Transverse colon (tissue), 4 donors: ENCODE measurements around the gene GABARAPL1. TPM values are rescaled to one million over a fixed set of nuclear protein-coding genes. Genes with fewer than 3 reads are reported as not detected.

Experiments used
- DNase-seq: peaks from one replicate; pipeline ENCODE4 v3.0.0-alpha.2; 2019
- H3K27ac ChIP-seq, 4 donors: fragments of 200-600 bp; sonication (generic); 2 replicates each; pipeline ENCODE4 v1.5.1; 2016 to 2018; ENCODE audit warnings: inconsistent platforms in 4 of 4
- H3K27me3 ChIP-seq: fragments of 200-600 bp; sonication (generic); 2 replicates; pipeline ENCODE4 v1.5.1; 2017; ENCODE audit warnings: inconsistent platforms
- H3K36me3 ChIP-seq, 4 donors: fragments of 200-600 bp; sonication (generic); 2 replicates each; pipeline ENCODE4 v1.5.1; 2017 to 2019; ENCODE audit warnings: inconsistent platforms in 4 of 4
- H3K4me1 ChIP-seq, 4 donors: fragments of 200-600 bp; sonication (generic); 2 replicates each; pipeline ENCODE4 v1.5.1; 2017 to 2020; ENCODE audit warnings: inconsistent platforms in 4 of 4
- H3K4me3 ChIP-seq, 4 donors: fragments of 200-600 bp; sonication (generic); 1 replicate in 1 of 4; 2 replicates in 3 of 4; pipeline versions ENCODE4 v1.5.1 to v1.6.1; 2017 to 2019; ENCODE audit warnings: inconsistent platforms in 4 of 4
- H3K9me3 ChIP-seq, 2 donors: fragments of 200-600 bp; sonication (generic); 2 replicates each; pipeline ENCODE4 v1.5.1; 2017 to 2019; ENCODE audit warnings: inconsistent platforms in 2 of 2
- CTCF ChIP-seq, 5 experiments: fragments of 200-600 bp in 3 of 5; fragments of 450-650 bp in 2 of 5; sonication (generic) in 3 of 5; IDR thresholded peaks; 1 replicate in 2 of 5; 2 replicates in 3 of 5; pipeline ENCODE4 v1.5.1; 2016 to 2017; ENCODE audit warnings: antibody characterized with exemption in 5 of 5, inconsistent platforms in 3 of 5, mild to moderate bottlenecking in 2 of 5, moderate library complexity in 1 of 5
- EP300 ChIP-seq: sonication (generic); formaldehyde crosslinking; IDR thresholded peaks from one replicate; pipeline ENCODE4 v1.6.1; 2017; ENCODE audit warnings: antibody characterized with exemption, low read depth
- POLR2A ChIP-seq: fragments of 450-650 bp; IDR thresholded peaks from one replicate; pipeline ENCODE4 v1.6.1; 2016; ENCODE audit warnings: antibody characterized with exemption, mild to moderate bottlenecking, moderate library complexity
- POLR2AphosphoS5 ChIP-seq, 3 donors: sonication (generic); formaldehyde crosslinking; IDR thresholded peaks; one replicate each; pipeline ENCODE4 v1.6.1; 2016; ENCODE audit warnings: antibody characterized with exemption in 3 of 3
- WGBS, 2 donors: methylation state at CpG; one replicate each; pipeline ENCODE4 v1.1.5; 2018; ENCODE audit warnings: low coverage in 1 of 2; 5-methylcytosine and 5-hydroxymethylcytosine counted together
- in situ Hi-C, 4 donors: fragments of 200-750 bp; cut with MboI; loops; one replicate each; pipeline versions ENCODE4 v1.15.0 to v1.15.1; 2017; ENCODE audit warnings: low sequenced_read_pairs in 3 of 4, low pct_ligation_motif_present in 1 of 4, low pct_unique_long_range_greater_than_20kb in 1 of 4
- intact Hi-C: fragments of 100-400 bp; cut with DNase I; formaldehyde crosslinking; loops from one replicate; pipeline ENCODE4 v1.15.1; 2023; ENCODE audit warnings: low total_unique reads
- total RNA-seq, 4 donors: library from RNA; depleted of rRNA; stranded (reverse); fragments of >200 nt; gene quantifications; one replicate each; pipeline ENCODE4 v1.1.0, GENCODE V29; 2016

The GABARAPL1 gene
- total RNA-seq, 4 donors from 2014 or later: 33.6 to 65.3 (median 59.5) TPM

- Histone ChIP-seq H3K4me3 (no peak overlapping the region), H3K4me1 (no peaks in the 10 kb centered on the region), H3K27ac (no peak overlapping the region), H3K36me3 (no peaks in the 10 kb centered on the region), H3K27me3 (no peaks in the 10 kb centered on the region), H3K9me3 (peaks cover 0 to under 1% of the 10 kb centered on the region in 2 donors)
- 0% methylated on average over 1 of the region's 1 CpG for WGBS, 2 donors
- no peak for DNase-seq
- TF ChIP-seq EP300 (no peak), POLR2AphosphoS5 (IDR thresholded peaks at IDR 0.05) (no peak), CTCF (IDR thresholded peaks at IDR 0.05) (no peak), POLR2A (no peak)
- intact Hi-C loops (no loop called here), in situ Hi-C loops (no loop called here)
Measured at GRCh38 chr12:10260927-10261326, 48.2 kb downstream of the GABARAPL1 start.

- Histone ChIP-seq H3K4me1 (no peaks in the 10 kb centered on the region), H3K4me3 (no peak overlapping the region), H3K27me3 (no peaks in the 10 kb centered on the region), H3K9me3 (no peaks in the 10 kb centered on the region), H3K27ac (no peak overlapping the region), H3K36me3 (no peaks in the 10 kb centered on the region)
- 50 to 67% methylated on average over 3 to 5 of the region's 5 CpGs for WGBS, 2 donors
- TF ChIP-seq EP300 (no peak), POLR2AphosphoS5 (IDR thresholded peaks at IDR 0.05) (no peak), POLR2A (no peak)
- no peak for DNase-seq
- in situ Hi-C loops (no loop called here), intact Hi-C loops (no loop called here)
Measured at GRCh38 chr12:10268037-10268436, 55.4 kb downstream of the GABARAPL1 start.

GRCh38 chr12:10272467-10272866, 59.8 kb downstream of the GABARAPL1 start:
- Histone ChIP-seq H3K27me3 (no peaks in the 10 kb centered on the region), H3K4me3 (no peak overlapping the region), H3K36me3 (no peaks in the 10 kb centered on the region), H3K27ac (no peak overlapping the region), H3K9me3 (no peaks in the 10 kb centered on the region), H3K4me1 (no peaks in the 10 kb centered on the region)
- TF ChIP-seq POLR2AphosphoS5 (IDR thresholded peaks at IDR 0.05): no peak
- TF ChIP-seq POLR2A: no peak
- no peak for TF ChIP-seq EP300
- TF ChIP-seq CTCF (IDR thresholded peaks at IDR 0.05): no peak
- intact Hi-C loops: no loop called here
- in situ Hi-C loops: no loop called here
- WGBS, 2 donors: 78 to 86% methylated on average over 2 of the region's 2 CpGs
- no peak for DNase-seq

Other genes starting within 250 kb of the GABARAPL1 start
- gene CLEC12A, start 241.5 kb upstream of the GABARAPL1 start, total RNA-seq: 1 to 10 TPM in 1 of 4 donors, under 1 TPM in 1, not detected in 2; 0.27 to 1.4 TPM
- not detected for gene CLEC1B, start 213.8 kb upstream of the GABARAPL1 start, total RNA-seq
- gene CLEC12B, start 202.2 kb upstream of the GABARAPL1 start, total RNA-seq: not detected
- under 1 TPM in 1 of 4 donors, not detected in 3; 0.48 TPM for gene CLEC9A, start 182.2 kb upstream of the GABARAPL1 start, total RNA-seq
- gene CLEC1A, start 113.9 kb upstream of the GABARAPL1 start, total RNA-seq: 10 to 100 TPM in 1 of 4 donors, 1 to 10 TPM in 1, under 1 TPM in 1, not detected in 1; 0.55 to 14.1 (median 3.8) TPM
- gene CLEC7A, start 82.7 kb upstream of the GABARAPL1 start, total RNA-seq: 10 to 100 TPM in 1 of 4 donors, 1 to 10 TPM in 3; 2.9 to 83.4 (median 4.6) TPM
- gene OLR1, start 40.7 kb upstream of the GABARAPL1 start, total RNA-seq: under 1 TPM in 1 of 4 donors, not detected in 3; 0.96 TPM
- not detected for gene TMEM52B, start 33.8 kb upstream of the GABARAPL1 start, total RNA-seq
- 1 to 10 TPM in 3 of 4 donors, under 1 TPM in 1; 0.20 to 8.6 (median 2.6) TPM for gene KLRD1, start 95.0 kb downstream of the GABARAPL1 start, total RNA-seq
- 1 to 10 TPM in 3 of 4 donors, not detected in 1; 4.9 to 5.4 (median 5.0) TPM for gene KLRK1, start 177.2 kb downstream of the GABARAPL1 start, total RNA-seq
- gene KLRC4, start 196.9 kb downstream of the GABARAPL1 start, total RNA-seq: 1 to 10 TPM in 2 of 4 donors, not detected in 2; 1.4 to 2.2 TPM
- not detected for gene KLRC3, start 207.7 kb downstream of the GABARAPL1 start, total RNA-seq
- 1 to 10 TPM in 2 of 4 donors, under 1 TPM in 1, not detected in 1; 0.80 to 6.8 (median 4.0) TPM for gene KLRC2, start 223.1 kb downstream of the GABARAPL1 start, total RNA-seq
- 1 to 10 TPM in 2 of 4 donors, not detected in 2; 1.4 to 2.6 TPM for gene KLRC1, start 240.5 kb downstream of the GABARAPL1 start, total RNA-seq